Keratinocyte (primary cell): ENCODE data around the gene RETREG1. TPM values are rescaled to one million over a fixed set of nuclear protein-coding genes. Genes with fewer than 3 reads are reported as not detected.

ENCODE experiments used
- DNase-seq: peaks from one replicate; pipeline ENCODE4 v3.0.0-alpha.2; 2011; ENCODE audit warnings: low read depth, missing footprints, low spot score
- FAIRE-seq: peaks from 2 replicates; lab custom pipeline; 2011; peaks lifted over from hg19 to GRCh38; lab: Jason Lieb, UNC
- H2AFZ ChIP-seq: 2 replicates; pipeline ENCODE4 v1.6.0; 2012; ENCODE audit warnings: low read length, control low read depth, inconsistent platforms; ENCODE audit not compliant: control insufficient read depth
- H3K27ac ChIP-seq: 2 replicates; pipeline ENCODE4 v1.5.1; 2011; ENCODE audit warnings: low read length; ENCODE audit not compliant: control insufficient read depth, insufficient read depth
- H3K27me3 ChIP-seq: 3 replicates; pipeline ENCODE4 v1.6.0; 2011; ENCODE audit warnings: low read length; ENCODE audit not compliant: control insufficient read depth, insufficient read depth; ENCODE audit errors: extremely low read depth
- H3K36me3 ChIP-seq, 2 experiments: 2 replicates in 1 of 2; 3 replicates in 1 of 2; pipeline ENCODE4 v1.5.1; 2011; ENCODE audit warnings: low read length in 2 of 2, mild to moderate bottlenecking in 1 of 2; ENCODE audit not compliant: control insufficient read depth in 2 of 2, insufficient read depth in 2 of 2; ENCODE audit errors: extremely low read depth in 1 of 2
- H3K4me1 ChIP-seq: 3 replicates; pipeline ENCODE4 v1.5.1; 2011; ENCODE audit warnings: low read length; ENCODE audit not compliant: control insufficient read depth, insufficient read depth; ENCODE audit errors: extremely low read depth
- H3K4me2 ChIP-seq: 3 replicates; pipeline ENCODE4 v1.6.0; 2011; ENCODE audit warnings: low read depth, low read length; ENCODE audit not compliant: control insufficient read depth, insufficient read depth; ENCODE audit errors: extremely low read depth
- H3K4me3 ChIP-seq, 3 experiments: fragments of 200-600 bp in 1 of 3; sonication (generic) in 1 of 3; 2 replicates in 2 of 3; 3 replicates in 1 of 3; pipeline ENCODE4 v1.5.1; 2011 to 2016; ENCODE audit warnings: low read length in 3 of 3, mild to moderate bottlenecking in 3 of 3, control low read depth in 2 of 3, inconsistent platforms in 1 of 3, low read depth in 1 of 3, mixed read lengths in 1 of 3, mixed run types in 1 of 3, moderate library complexity in 1 of 3; ENCODE audit not compliant: control insufficient read depth in 2 of 3, insufficient read depth in 2 of 3; ENCODE audit errors: extremely low read depth in 1 of 3
- H3K79me2 ChIP-seq: 2 replicates; pipeline ENCODE4 v1.6.0; 2012; ENCODE audit warnings: low read length; ENCODE audit not compliant: control insufficient read depth, insufficient read depth
- H3K9ac ChIP-seq: 3 replicates; pipeline ENCODE4 v1.6.0; 2011; ENCODE audit warnings: low read length; ENCODE audit not compliant: control insufficient read depth, insufficient read depth; ENCODE audit errors: extremely low read depth
- H3K9me1 ChIP-seq: 3 replicates; pipeline ENCODE4 v1.6.0; 2011; ENCODE audit warnings: low read length; ENCODE audit not compliant: control insufficient read depth, insufficient read depth; ENCODE audit errors: extremely low read depth
- H3K9me3 ChIP-seq: 2 replicates; pipeline ENCODE4 v1.5.1; 2012; ENCODE audit warnings: low read depth, low read length; ENCODE audit not compliant: control insufficient read depth
- H4K20me1 ChIP-seq: 3 replicates; pipeline ENCODE4 v1.6.0; 2011; ENCODE audit warnings: low read length; ENCODE audit not compliant: control insufficient read depth, insufficient read depth; ENCODE audit errors: extremely low read depth
- EZH2 ChIP-seq: IDR thresholded peaks from one replicate; pipeline ENCODE4 v1.6.1; 2012; ENCODE audit warnings: inconsistent platforms, mild to moderate bottlenecking, low read length, moderate library complexity
- dilution Hi-C: fragments of 300-500 bp; cut with MboI; formaldehyde crosslinking; loops from one replicate; pipeline ENCODE4 v1.7.0; 2020; ENCODE audit warnings: low sequenced_read_pairs; ENCODE audit not compliant: extremely low pct_ligation_motif_present
- polyA plus RNA-seq, 5 experiments: library from polyadenylated mRNA; depleted of rRNA in 3 of 5; stranded (reverse) in 3 of 5; stranded (forward) in 1 of 5; unstranded in 1 of 5; fragments of >200 nt; gene quantifications; 1 replicate in 1 of 5; 2 replicates in 3 of 5; 3 replicates in 1 of 5; pipeline versions ENCODE4 v1.2.1 to v1.2.3, GENCODE V29; 2011 to 2012; ENCODE audit warnings: missing spikeins in 2 of 5, low read depth in 1 of 5, low replicate concordance in 1 of 5
- TF ChIP-seq, protein P1 (sequence below), 3 experiments: IDR thresholded peaks in 1 of 3; conservative IDR thresholded peaks in 1 of 3; optimal IDR thresholded peaks in 1 of 3; 2 replicates in 2 of 3; 3 replicates in 1 of 3; pipeline versions ENCODE3 to v1.5.1; 2011; ENCODE audit warnings: low read length in 3 of 3, mild to moderate bottlenecking in 3 of 3, moderate library complexity in 2 of 3, control low read depth in 1 of 3, inconsistent platforms in 1 of 3; ENCODE audit not compliant: insufficient read depth in 2 of 3; ENCODE audit errors: extremely low read depth in 1 of 3

The RETREG1 gene
- polyA plus RNA-seq, 1 donor (not counting 4 experiments of a cell fraction or from before 2014, with no cell fraction given): 7.4 TPM

DNA sequence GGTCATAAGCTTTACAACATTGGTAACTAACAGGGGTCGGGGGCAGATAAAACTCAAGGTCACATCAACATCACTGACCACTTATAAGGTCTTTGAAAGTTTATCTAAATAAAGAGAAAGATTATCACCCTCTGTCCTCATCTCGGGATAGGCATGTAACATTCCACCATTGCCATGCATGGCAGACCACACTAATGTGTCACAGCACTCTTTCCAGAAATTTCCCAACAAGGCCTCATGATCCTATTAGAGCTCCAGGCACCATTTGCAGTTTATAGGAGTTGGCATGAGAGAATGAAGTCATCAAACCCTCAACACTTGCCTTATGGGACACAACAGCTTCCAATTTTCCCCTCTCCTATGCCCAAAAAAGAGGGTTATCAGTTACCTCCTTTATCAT lies 119.3 kb downstream of the RETREG1 start:
- Histone ChIP-seq H3K27me3 (no peaks in the 10 kb centered on the region), H3K9me3 (no peaks in the 10 kb centered on the region), H3K9me1 (no peaks in the 10 kb centered on the region), H3K27ac (no peak overlapping the region), H2AFZ (no peak overlapping the region), H3K9ac (no peak overlapping the region), H3K4me2 (no peak overlapping the region), H3K36me3 (no peaks in the 10 kb centered on the region), H3K4me1 (peaks cover 13% of the 10 kb centered on the region), H3K79me2 (no peaks in the 10 kb centered on the region), H4K20me1 (no peaks in the 10 kb centered on the region), H3K4me3 (no peak overlapping the region)
- TF ChIP-seq, protein P1, sequence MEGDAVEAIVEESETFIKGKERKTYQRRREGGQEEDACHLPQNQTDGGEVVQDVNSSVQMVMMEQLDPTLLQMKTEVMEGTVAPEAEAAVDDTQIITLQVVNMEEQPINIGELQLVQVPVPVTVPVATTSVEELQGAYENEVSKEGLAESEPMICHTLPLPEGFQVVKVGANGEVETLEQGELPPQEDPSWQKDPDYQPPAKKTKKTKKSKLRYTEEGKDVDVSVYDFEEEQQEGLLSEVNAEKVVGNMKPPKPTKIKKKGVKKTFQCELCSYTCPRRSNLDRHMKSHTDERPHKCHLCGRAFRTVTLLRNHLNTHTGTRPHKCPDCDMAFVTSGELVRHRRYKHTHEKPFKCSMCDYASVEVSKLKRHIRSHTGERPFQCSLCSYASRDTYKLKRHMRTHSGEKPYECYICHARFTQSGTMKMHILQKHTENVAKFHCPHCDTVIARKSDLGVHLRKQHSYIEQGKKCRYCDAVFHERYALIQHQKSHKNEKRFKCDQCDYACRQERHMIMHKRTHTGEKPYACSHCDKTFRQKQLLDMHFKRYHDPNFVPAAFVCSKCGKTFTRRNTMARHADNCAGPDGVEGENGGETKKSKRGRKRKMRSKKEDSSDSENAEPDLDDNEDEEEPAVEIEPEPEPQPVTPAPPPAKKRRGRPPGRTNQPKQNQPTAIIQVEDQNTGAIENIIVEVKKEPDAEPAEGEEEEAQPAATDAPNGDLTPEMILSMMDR (optimal IDR thresholded peaks at IDR 0.05 in 1 of 3, IDR thresholded peaks at IDR 0.05 in 1 of 3, conservative IDR thresholded peaks at IDR 0.05 in 1 of 3; ENCODE audit: extremely low read depth in 1 of 3, insufficient read depth in 2 of 3, low read length in 3 of 3): no peak
- no peak for TF ChIP-seq EZH2
- dilution Hi-C loops: no loop called here
- DNase-seq: no peak
- FAIRE-seq: no peak

DNA sequence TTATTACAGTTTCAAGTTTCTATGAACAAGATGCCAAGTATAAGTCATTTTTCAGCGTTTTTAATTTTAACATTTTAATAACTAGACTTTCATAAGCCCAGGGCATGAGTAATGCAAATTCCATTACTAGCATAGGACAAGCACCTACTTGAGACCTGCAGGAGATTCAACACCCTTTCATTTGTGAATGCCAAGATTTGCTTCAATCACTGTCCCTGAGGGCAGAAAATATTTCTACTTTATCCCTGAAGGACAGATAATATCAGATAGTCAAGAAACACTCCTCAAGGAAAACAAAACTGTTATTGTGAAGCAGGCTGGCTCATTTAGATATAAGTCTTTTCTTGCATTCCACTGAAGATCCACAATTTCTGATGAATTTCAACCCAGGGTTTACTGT lies 123.5 kb downstream of the RETREG1 start:
- peak overlapping the region; percentile 99 for H3K27ac ChIP-seq
- H3K9ac ChIP-seq: peak overlapping the region; percentile 82
- H2AFZ ChIP-seq: peak overlapping the region; percentile 35
- H3K4me3 ChIP-seq: peak overlapping the region in 1 of 3 experiments; percentile 1
- no peaks in the 10 kb centered on the region for H3K9me1 ChIP-seq
- H3K36me3 ChIP-seq: no peaks in the 10 kb centered on the region
- peak overlapping the region; percentile 49 for H3K4me2 ChIP-seq
- no peaks in the 10 kb centered on the region for H3K79me2 ChIP-seq
- FAIRE-seq: peak; percentile 95
- no peaks in the 10 kb centered on the region for H3K27me3 ChIP-seq
- no peaks in the 10 kb centered on the region for H3K9me3 ChIP-seq
- TF ChIP-seq EZH2: no peak
- TF ChIP-seq, protein P1 (optimal IDR thresholded peaks at IDR 0.05 in 1 of 3, IDR thresholded peaks at IDR 0.05 in 1 of 3, conservative IDR thresholded peaks at IDR 0.05 in 1 of 3; ENCODE audit: extremely low read depth in 1 of 3, insufficient read depth in 2 of 3, low read length in 3 of 3): no peak
- peaks cover 20% of the 10 kb centered on the region for H3K4me1 ChIP-seq
- dilution Hi-C loops: no loop called here
- H4K20me1 ChIP-seq: no peaks in the 10 kb centered on the region
- peak; percentile 63 for DNase-seq
